Right renal cortex interstitium (tissue), 3 donors: ENCODE results near the gene ZNF610. TPM values are rescaled to one million over a fixed set of nuclear protein-coding genes. Genes with fewer than 3 reads are reported as not detected.

Source experiments
- DNase-seq, 3 donors: peaks; one replicate each; pipeline ENCODE4 v3.0.0-alpha.2; 2013; ENCODE audit warnings: low read depth in 3 of 3, low spot score in 2 of 3
- polyA plus RNA-seq, 3 donors: library from polyadenylated mRNA; unstranded; fragments of 120-200 nt; gene quantifications; one replicate each; pipeline ENCODE4 v1.2.1, GENCODE V29; 2013; ENCODE audit not compliant: insufficient read length in 3 of 3

ZNF610 gene
- polyA plus RNA-seq, 3 donors: 13.4 to 14.0 (median 13.7) TPM

DNA sequence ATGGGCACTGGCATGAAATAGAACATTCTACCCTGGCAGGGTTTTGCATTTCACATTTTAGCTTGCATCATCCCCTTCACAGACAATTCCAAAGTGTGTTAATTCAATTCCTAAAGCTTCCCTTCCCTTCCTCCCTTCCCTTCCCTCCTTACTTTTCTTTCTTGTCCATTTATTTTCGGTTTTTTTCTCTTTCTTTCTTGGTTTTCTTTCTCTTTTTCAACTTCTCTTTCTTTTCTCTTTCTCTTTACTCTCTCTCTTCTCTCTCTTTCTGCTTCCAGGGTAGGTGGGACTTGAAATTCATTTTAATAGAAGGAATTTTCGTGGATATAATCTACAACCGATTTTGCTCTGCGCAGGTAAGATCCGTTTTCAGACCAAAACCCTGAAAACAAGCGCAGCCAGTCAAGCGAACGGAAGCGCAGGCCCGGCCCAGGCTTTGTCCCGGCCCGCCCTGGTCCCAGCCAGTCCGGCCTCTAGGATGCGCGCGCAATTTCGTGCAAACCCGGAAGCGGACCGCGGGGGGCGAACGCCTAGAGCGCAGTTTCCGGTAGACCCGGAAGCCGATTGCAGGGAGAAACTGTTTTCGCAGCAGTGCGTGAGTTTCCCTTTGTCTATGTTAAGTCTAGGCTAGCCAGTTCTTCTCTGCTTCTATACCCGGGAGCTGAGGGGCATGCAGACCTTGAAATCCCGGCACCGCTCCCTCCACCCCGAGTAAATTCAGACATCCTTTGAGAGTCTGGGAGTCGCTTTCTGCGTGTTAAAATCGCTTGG lies 61.5 kb downstream of the ZNF610 start, which contains the start of gene ZNF528:
Gene ZNF528, plus strand, starts transcription at position 540 of the 771 bp plus-strand sequence. CDS start 4,165 bp downstream, outside the sequence.
- DNase-seq: peak; percentile 76 to 95 (median 89)

DNA sequence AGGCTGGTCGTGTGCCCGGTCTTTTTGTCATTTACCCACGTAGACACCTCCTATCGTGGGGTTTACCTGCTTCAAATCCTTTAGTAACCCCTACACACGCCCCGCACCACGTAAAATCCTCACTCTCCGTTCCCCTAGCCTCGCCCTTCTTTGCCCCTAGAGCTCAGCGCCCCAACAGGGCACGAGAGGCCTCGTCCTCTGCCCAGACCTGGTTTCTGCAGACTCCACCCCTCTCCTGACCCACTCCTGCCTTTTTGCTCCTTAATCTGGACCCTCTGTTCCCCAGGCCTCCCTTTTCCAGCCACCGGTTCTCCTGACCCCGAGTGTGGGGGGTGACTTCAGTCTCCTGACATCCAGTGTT lies 62.0 kb downstream of the ZNF610 start:
- DNase-seq: no peak

DNA sequence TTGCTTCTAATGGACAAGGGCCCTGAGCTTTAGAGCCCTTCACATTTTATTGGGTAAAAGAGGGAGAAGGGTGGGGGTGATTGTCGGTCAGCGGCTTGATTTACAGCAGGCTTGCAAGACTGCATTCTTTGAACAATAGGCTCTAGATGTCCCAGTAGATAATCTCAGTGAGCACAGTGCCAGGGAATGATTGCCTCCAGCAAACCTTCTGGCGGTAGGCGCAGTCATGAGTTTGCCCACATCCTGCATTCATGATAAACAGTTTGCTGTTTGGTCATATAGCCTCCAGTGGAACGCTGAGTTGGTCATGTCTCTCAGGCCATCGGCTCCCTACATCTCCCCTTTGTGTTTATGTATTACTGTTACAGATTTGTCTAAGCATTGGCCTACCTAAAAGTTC lies 74.2 kb downstream of the ZNF610 start:
- no peak for DNase-seq

DNA sequence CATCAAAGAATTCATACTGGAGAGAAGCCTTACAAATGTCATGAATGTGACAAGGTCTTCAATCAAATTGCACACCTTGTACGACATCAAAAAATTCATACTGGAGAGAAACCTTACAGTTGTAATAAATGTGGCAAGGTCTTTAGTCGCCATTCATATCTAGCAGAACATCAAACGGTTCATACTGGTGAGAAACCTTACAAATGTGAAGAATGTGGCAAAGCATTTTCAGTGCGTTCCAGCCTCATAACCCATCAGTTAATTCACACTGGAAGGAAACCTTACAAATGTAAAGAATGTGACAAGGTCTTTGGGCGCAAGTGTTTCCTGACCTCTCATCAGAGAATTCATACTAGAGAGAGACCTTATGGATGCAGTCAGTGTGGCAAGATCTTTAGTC lies 79.7 kb downstream of the ZNF610 start:
- DNase-seq: no peak

Other genes starting within 250 kb of the ZNF610 start
- 10 to 100 TPM; 12.7 to 16.2 (median 13.8) TPM for gene ZNF841, start 240.5 kb upstream of the ZNF610 start, polyA plus RNA-seq
- gene ZNF616, start 196.3 kb upstream of the ZNF610 start, polyA plus RNA-seq: 10 to 100 TPM; 21.3 to 22.0 (median 21.8) TPM
- 10 to 100 TPM; 17.2 to 21.4 (median 18.2) TPM for gene ZNF836, start 164.6 kb upstream of the ZNF610 start, polyA plus RNA-seq
- 100 to 1,000 TPM; 423 to 502 (median 490) TPM for gene PPP2R1A, start 146.2 kb upstream of the ZNF610 start, polyA plus RNA-seq
- gene ZNF766, start 66.7 kb upstream of the ZNF610 start, polyA plus RNA-seq: 10 to 100 TPM; 19.7 to 25.0 (median 23.5) TPM
- 10 to 100 TPM; 16.5 to 20.5 (median 18.8) TPM for gene ZNF480, start 39.1 kb upstream of the ZNF610 start, polyA plus RNA-seq
- gene ZNF880, start 33.7 kb downstream of the ZNF610 start, polyA plus RNA-seq: 10 to 100 TPM; 20.0 to 29.7 (median 21.7) TPM
- 10 to 100 TPM; 27.4 to 29.6 (median 29.6) TPM for gene ZNF528, start 61.6 kb downstream of the ZNF610 start, polyA plus RNA-seq
- gene ZNF534, start 92.9 kb downstream of the ZNF610 start, polyA plus RNA-seq: under 1 TPM; 0.57 to 0.62 (median 0.58) TPM
- 1 to 10 TPM; 5.6 to 7.9 (median 6.8) TPM for gene ZNF578, start 117.3 kb downstream of the ZNF610 start, polyA plus RNA-seq
- gene ZNF808, start 191.4 kb downstream of the ZNF610 start, polyA plus RNA-seq: 10 to 100 TPM in 2 of 3 donors, 1 to 10 TPM in 1; 9.0 to 11.1 (median 10.7) TPM
- gene ZNF701, start 234.0 kb downstream of the ZNF610 start, polyA plus RNA-seq: 10 to 100 TPM; 13.9 to 17.9 (median 16.5) TPM